WERI-Rb-1 (cell line): ENCODE results near the gene RADIL.
"Not testable (repeated sequence)": the region's sequence is repeated elsewhere in the genome, so short reads cannot be mapped to it uniquely, and the experiment has no call there.

Experiments
- DNase-seq: peaks from one replicate; pipeline ENCODE4 v3.0.0-alpha.2; 2020
- H3K27ac ChIP-seq: fragments of 250-450 bp; sonication (Bioruptor Pico); 2 replicates; pipeline ENCODE4 v1.5.1; 2020; ENCODE audit warnings: mild to moderate bottlenecking, moderate library complexity
- H3K27me3 ChIP-seq: fragments of 250-450 bp; sonication (Bioruptor Pico); 2 replicates; pipeline ENCODE4 v1.5.1; 2021; ENCODE audit warnings: mild to moderate bottlenecking, low read depth, moderate library complexity; ENCODE audit not compliant: insufficient read depth, severe bottlenecking
- H3K36me3 ChIP-seq: fragments of 250-450 bp; sonication (Bioruptor Pico); 2 replicates; pipeline ENCODE4 v1.5.1; 2020; ENCODE audit warnings: mild to moderate bottlenecking, moderate library complexity
- H3K4me3 ChIP-seq: 2 replicates; pipeline ENCODE4 v1.5.1; 2011; ENCODE audit warnings: low read depth, mild to moderate bottlenecking, control low read depth, low read length
- H3K9me3 ChIP-seq: fragments of 250-450 bp; sonication (Bioruptor Pico); 2 replicates; pipeline ENCODE4 v1.5.1; 2021; ENCODE audit warnings: mild to moderate bottlenecking, moderate library complexity; ENCODE audit not compliant: severe bottlenecking
- CTCF ChIP-seq: IDR thresholded peaks from 2 replicates; pipeline ENCODE4 v1.5.1; 2011; ENCODE audit warnings: low read depth, mild to moderate bottlenecking, control low read depth, inconsistent platforms, low read length

RADIL gene

GRCh38 chr7:4803397-4804241 is 79.9 kb downstream of the RADIL start:
- H3K9me3 ChIP-seq: no peaks in the 10 kb centered on the region
- no peak for TF ChIP-seq CTCF
- H3K4me3 ChIP-seq: no peak overlapping the region
- no peaks in the 10 kb centered on the region for H3K27me3 ChIP-seq
- no peak overlapping the region for H3K27ac ChIP-seq
- no peak for DNase-seq
- H3K36me3 ChIP-seq: peaks cover 12% of the 10 kb centered on the region

- not testable (repeated sequence) for H3K27ac ChIP-seq, H3K4me3 ChIP-seq, DNase-seq, H3K27me3 ChIP-seq, H3K9me3 ChIP-seq
- H3K36me3 ChIP-seq: peaks cover 16% of the 10 kb centered on the region
Observed at GRCh38 chr7:4802577-4802976, 80.9 kb downstream of the RADIL start.

GRCh38 chr7:4801839-4802231 is 81.7 kb downstream of the RADIL start:
- Histone ChIP-seq H3K4me3 (no peak overlapping the region), H3K27ac (peak overlapping the region; percentile 73), H3K9me3 (no peaks in the 10 kb centered on the region), H3K27me3 (no peaks in the 10 kb centered on the region), H3K36me3 (peaks cover 23% of the 10 kb centered on the region)
- no peak for TF ChIP-seq CTCF
- no peak for DNase-seq

- peak; percentile 67 for DNase-seq
- H3K4me3 ChIP-seq: no peak overlapping the region
- peaks cover 26% of the 10 kb centered on the region for H3K36me3 ChIP-seq
- peak overlapping the region; percentile 73 for H3K27ac ChIP-seq
- no peaks in the 10 kb centered on the region for H3K27me3 ChIP-seq
- TF ChIP-seq CTCF: no peak
- H3K9me3 ChIP-seq: no peaks in the 10 kb centered on the region
Observed at GRCh38 chr7:4800926-4801838, 82.3 kb downstream of the RADIL start.

- Histone ChIP-seq H3K4me3 (no peak overlapping the region), H3K27ac (peak overlapping the region; percentile 73), H3K27me3 (no peaks in the 10 kb centered on the region), H3K9me3 (no peaks in the 10 kb centered on the region), H3K36me3 (peaks cover 29% of the 10 kb centered on the region)
- no peak for DNase-seq
- no peak for TF ChIP-seq CTCF
Observed at GRCh38 chr7:4800487-4800886, 83.0 kb downstream of the RADIL start.
